Vagina (tissue), 2 donors: ENCODE measurements around the gene HIGD2B. TPM values are rescaled to one million over a fixed set of nuclear protein-coding genes. Genes with fewer than 3 reads are reported as not detected.
"Not testable (repeated sequence)": the region's sequence is repeated elsewhere in the genome, so short reads cannot be mapped to it uniquely, and the experiment has no call there.

ENCODE experiments used
- DNase-seq, 2 donors: peaks; one replicate each; pipeline ENCODE4 v3.0.0-alpha.2; 2017; ENCODE audit errors: extremely low spot score in 2 of 2
- H3K27ac ChIP-seq: fragments of 200-600 bp; sonication (generic); one replicate; pipeline ENCODE4 v1.5.1; 2019
- H3K27me3 ChIP-seq: fragments of 200-600 bp; sonication (generic); one replicate; pipeline ENCODE4 v1.5.1; 2019
- H3K36me3 ChIP-seq, 2 donors: fragments of 200-600 bp; sonication (generic); one replicate each; pipeline ENCODE4 v1.5.1; 2017 to 2019
- H3K4me1 ChIP-seq: fragments of 200-600 bp; sonication (generic); one replicate; pipeline ENCODE4 v1.5.1; 2019
- H3K4me3 ChIP-seq, 2 donors: fragments of 200-600 bp; sonication (generic); 1 replicate in 1 of 2; 2 replicates in 1 of 2; pipeline ENCODE4 v1.5.1; 2016 to 2019
- H3K9me3 ChIP-seq: fragments of 200-600 bp; sonication (generic); one replicate; pipeline ENCODE4 v1.5.1; 2019
- intact Hi-C: fragments of 100-400 bp; cut with DNase I; formaldehyde crosslinking; loops from one replicate; pipeline ENCODE4 v1.15.1; 2023
- small RNA-seq: library from RNA; depleted of rRNA; stranded (forward); fragments of <200 nt; gene quantifications from one replicate; pipeline ENCODE3, GENCODE V24; 2016
- total RNA-seq: library from RNA; depleted of rRNA; stranded (reverse); fragments of >200 nt; gene quantifications from one replicate; pipeline ENCODE4 v1.2.3, GENCODE V29; 2016

Gene HIGD2B
- total RNA-seq, 1 donor from 2014 or later = not detected

GRCh38 chr15:72642271-72642670 lies 43.7 kb downstream of the HIGD2B start:
- DNase-seq = not testable (repeated sequence)

GRCh38 chr15:72639759-72640483 lies 46.1 kb downstream of the HIGD2B start:
- H3K4me3 ChIP-seq, H3K9me3 ChIP-seq, H3K36me3 ChIP-seq, H3K27me3 ChIP-seq, H3K4me1 ChIP-seq, DNase-seq, H3K27ac ChIP-seq, intact Hi-C loops: not testable (repeated sequence)

More at GRCh38 chr15:72642271-72642670, 43.7 kb downstream of the HIGD2B start:
- H3K27me3 ChIP-seq, H3K9me3 ChIP-seq, intact Hi-C loops, H3K4me1 ChIP-seq, H3K36me3 ChIP-seq, H3K4me3 ChIP-seq, H3K27ac ChIP-seq: not testable (repeated sequence)

- H3K27ac ChIP-seq, intact Hi-C loops: not testable (repeated sequence)
- peak overlapping the region; percentile 16 to 36 for H3K4me3 ChIP-seq
Observed at GRCh38 chr15:72636519-72637282, 49.3 kb downstream of the HIGD2B start.

GRCh38 chr15:72629068-72629570 lies 56.9 kb downstream of the HIGD2B start:
- intact Hi-C loops = not testable (repeated sequence)

More at GRCh38 chr15:72636519-72637282, 49.3 kb downstream of the HIGD2B start:
- not testable (repeated sequence) for H3K36me3 ChIP-seq, H3K4me1 ChIP-seq, H3K9me3 ChIP-seq, H3K27me3 ChIP-seq, DNase-seq

GRCh38 chr15:72628249-72629067 lies 57.5 kb downstream of the HIGD2B start:
- H3K9me3 ChIP-seq, H3K27ac ChIP-seq, intact Hi-C loops, H3K27me3 ChIP-seq, H3K4me3 ChIP-seq, DNase-seq, H3K4me1 ChIP-seq, H3K36me3 ChIP-seq: not testable (repeated sequence)

More at GRCh38 chr15:72629068-72629570, 56.9 kb downstream of the HIGD2B start:
- H3K4me1 ChIP-seq, H3K27me3 ChIP-seq, H3K4me3 ChIP-seq, H3K9me3 ChIP-seq, H3K36me3 ChIP-seq, DNase-seq, H3K27ac ChIP-seq: not testable (repeated sequence)

GRCh38 chr15:72626153-72626552 lies 59.8 kb downstream of the HIGD2B start:
- H3K4me1 ChIP-seq, H3K27ac ChIP-seq, H3K36me3 ChIP-seq, H3K27me3 ChIP-seq, DNase-seq, H3K4me3 ChIP-seq, H3K9me3 ChIP-seq, intact Hi-C loops: not testable (repeated sequence)

Small RNA genes within 50 kb of the gene (small RNA-seq; reads per million reads assigned to genes)
- gene RN7SL853P = not detected

Other genes starting within 250 kb of the HIGD2B start
- gene ARIH1, start 211.9 kb downstream of the HIGD2B start, total RNA-seq = 54.8 TPM
- gene GOLGA6B, start 31.5 kb downstream of the HIGD2B start, total RNA-seq = not detected
- 37.1 TPM for gene BBS4, start within 50 bp of the HIGD2B start, total RNA-seq
- 53.8 TPM for gene ADPGK, start 97.6 kb upstream of the HIGD2B start, total RNA-seq